WTC11 (cell line): ENCODE measurements around the gene NDUFV1. TPM values are rescaled to one million over a fixed set of nuclear protein-coding genes. Genes with fewer than 3 reads are reported as not detected.
"Not testable (repeated sequence)": the region's sequence is repeated elsewhere in the genome, so short reads cannot be mapped to it uniquely, and the experiment has no call there.

Experiments
- ATAC-seq: fragments of 200-7000 bp; cut with Tn5 transposase; 2 replicates; pipeline ENCODE4 v1.10.0; 2021; ENCODE audit warnings: mild to moderate bottlenecking, moderate library complexity
- CTCF ChIA-PET: fragments of 300-600 bp; sonication (Branson Sonifier 250); formaldehyde crosslinking; loops from one replicate; lab custom pipeline; 2021; ENCODE audit warnings: antibody characterized with exemption; lab: Charles Lee
- POLR2A ChIA-PET: fragments of 350-600 bp; sonication (Branson Sonifier 250); formaldehyde crosslinking; loops from one replicate; lab custom pipeline; 2021; ENCODE audit warnings: antibody characterized with exemption; lab: Charles Lee
- DNase-seq: peaks from one replicate; pipeline ENCODE4 v3.0.0; 2021; ENCODE audit warnings: low spot score
- H3K27ac Mint-ChIP-seq: 2 replicates; pipeline ENCODE4 v1.8.0; 2021; ENCODE audit warnings: mixed read lengths
- H3K27me3 Mint-ChIP-seq: 2 replicates; pipeline ENCODE4 v1.8.0; 2021; ENCODE audit warnings: low read depth, mild to moderate bottlenecking, moderate library complexity, mixed read lengths
- H3K36me3 Mint-ChIP-seq: 2 replicates; pipeline ENCODE4 v1.8.0; 2021; ENCODE audit warnings: mixed read lengths
- H3K4me1 Mint-ChIP-seq: 2 replicates; pipeline ENCODE4 v1.8.0; 2022; ENCODE audit warnings: mixed read lengths
- H3K4me3 Mint-ChIP-seq: 2 replicates; pipeline ENCODE4 v1.8.0; 2021; ENCODE audit warnings: mild to moderate bottlenecking, moderate library complexity, mixed read lengths
- H3K9me3 Mint-ChIP-seq: 2 replicates; pipeline ENCODE4 v1.8.0; 2021; ENCODE audit warnings: mixed read lengths
- ATF2 ChIP-seq: sonication (generic); formaldehyde crosslinking; IDR thresholded peaks from 2 replicates; pipeline ENCODE4 v1.8.1; 2022; ENCODE audit warnings: low read depth, missing genetic modification reagents, borderline replicate concordance
- FOXK1 ChIP-seq: sonication (generic); formaldehyde crosslinking; IDR thresholded peaks from 2 replicates; pipeline ENCODE4 v1.8.0; 2022; ENCODE audit warnings: mild to moderate bottlenecking, moderate library complexity, missing genetic modification reagents
- GABPB1 ChIP-seq: sonication (generic); formaldehyde crosslinking; IDR thresholded peaks from 2 replicates; pipeline ENCODE4 v1.8.1; 2023; ENCODE audit warnings: mild to moderate bottlenecking, missing genetic modification reagents
- NFYB ChIP-seq: sonication (generic); formaldehyde crosslinking; conservative IDR thresholded peaks from 2 replicates; pipeline ENCODE4 v1.8.0; 2022; ENCODE audit warnings: low read depth, missing genetic modification reagents
- USF1 ChIP-seq: sonication (generic); formaldehyde crosslinking; IDR thresholded peaks from 2 replicates; pipeline ENCODE4 v1.8.0; 2022; ENCODE audit warnings: mild to moderate bottlenecking, missing genetic modification reagents
- USF2 ChIP-seq: sonication (generic); formaldehyde crosslinking; IDR thresholded peaks from 2 replicates; pipeline ENCODE4 v1.8.1; 2023; ENCODE audit warnings: mild to moderate bottlenecking, missing genetic modification reagents, moderate library complexity
- total RNA-seq: library from RNA; stranded (reverse); gene quantifications from 3 replicates; pipeline ENCODE4 v1.2.3, GENCODE V29; 2021

NDUFV1 gene
- total RNA-seq, 1 experiment from 2014 or later, result 231 TPM

DNA sequence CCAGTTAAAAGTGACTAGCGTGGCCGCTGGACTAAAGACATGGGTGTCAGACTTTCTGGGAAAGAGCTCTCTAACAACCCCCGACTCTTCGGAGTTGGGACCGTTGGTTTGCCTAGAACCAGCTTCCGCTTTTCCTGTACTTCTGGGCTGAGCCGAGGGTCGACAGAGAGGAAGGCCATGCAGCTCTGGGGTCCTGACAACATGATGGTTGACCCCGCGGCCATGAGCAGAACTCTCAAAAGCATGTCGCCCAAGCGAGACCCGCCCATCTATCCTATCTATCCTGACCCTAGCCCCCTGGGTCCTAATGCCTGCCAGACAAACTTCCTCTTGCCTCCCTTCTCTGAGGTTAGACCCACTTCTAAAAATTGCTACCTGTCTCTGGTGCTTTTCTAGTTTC lies 13.9 kb downstream of the NDUFV1 start:
- peaks cover 53% of the 10 kb centered on the region for H3K4me1 Mint-ChIP-seq
- peak; percentile 64 for DNase-seq
- 0 out of 2 replicates have a peak, but pooled peaks have one; percentile 16 for TF ChIP-seq FOXK1 (CRISPR knock-in tag)
- not testable (repeated sequence) for ATAC-seq, H3K9me3 Mint-ChIP-seq
- peak overlapping the region; percentile 73; the same call in 1 of the 2 replicates for H3K27ac Mint-ChIP-seq
- H3K36me3 Mint-ChIP-seq, result peaks cover 22% of the 10 kb centered on the region
- H3K27me3 Mint-ChIP-seq, result peaks cover 49% of the 10 kb centered on the region
- peak overlapping the region; percentile 93 for H3K4me3 Mint-ChIP-seq
- CTCF ChIA-PET, result interaction anchor here (0.5 to 10.2 kb wide), 7 partner anchors 9 to 1533 kb away, joined by 3 to 200 read pairs (median 4); partner anchors contain the start of gene NUDT8
- POLR2A ChIA-PET, result interaction anchor here (2.3 kb wide), 1 partner anchor 8 kb away, joined by 6 read pairs; no protein-coding TSS in a partner anchor

- Mint-ChIP-seq H3K27me3 (peaks cover 38% of the 10 kb centered on the region), H3K4me3 (peak overlapping the region; percentile 93), H3K4me1 (peaks cover 45% of the 10 kb centered on the region), H3K27ac (peak overlapping the region; percentile 73), H3K9me3 (peaks cover 10% of the 10 kb centered on the region), H3K36me3 (peaks cover 35% of the 10 kb centered on the region)
- peak; percentile 13 for DNase-seq
- ATAC-seq, POLR2A ChIA-PET: not testable (repeated sequence)
- CTCF ChIA-PET, result interaction anchor here (1.0 to 10.2 kb wide), 2 partner anchors 8 to 269 kb away, joined by 3 to 200 read pairs; partner anchors contain the start of genes NUDT8 and POLD4
These were observed 15.2 kb downstream of the NDUFV1 start for GRCh38 chr11:67621928-67622327.

DNA sequence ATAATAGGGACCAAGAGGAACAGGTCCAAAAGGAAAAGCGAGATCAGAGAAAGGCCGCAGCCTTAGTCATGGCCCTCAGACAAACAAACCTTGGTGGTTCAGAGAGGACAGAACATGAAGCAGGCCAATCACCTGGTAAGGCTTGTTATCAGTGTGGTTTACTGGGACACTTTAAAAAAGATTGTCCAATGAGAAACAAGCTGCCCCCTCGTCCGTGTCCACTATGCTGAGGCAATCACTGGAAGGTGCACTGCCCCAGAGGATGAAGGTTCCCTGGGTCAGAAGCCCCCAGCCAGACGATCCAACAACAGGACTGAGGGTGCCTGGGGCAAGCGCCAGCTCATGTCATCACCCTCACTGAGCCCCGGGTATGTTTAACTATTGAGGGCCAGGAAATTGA lies 16.2 kb downstream of the NDUFV1 start:
- CTCF ChIA-PET, result interaction anchor here (1.9 kb wide), 1 partner anchor 9 kb away, joined by 7 read pairs; no protein-coding TSS in a partner anchor
- not testable (repeated sequence) for DNase-seq
- peaks cover 41% of the 10 kb centered on the region for H3K4me1 Mint-ChIP-seq

GRCh38 chr11:67623795-67624194 lies 17.1 kb downstream of the NDUFV1 start:
- peaks cover 36% of the 10 kb centered on the region for H3K4me1 Mint-ChIP-seq

More for the DNA sequence above, 16.2 kb downstream of the NDUFV1 start:
- Mint-ChIP-seq H3K36me3 (peaks cover 40% of the 10 kb centered on the region), H3K9me3 (peaks cover 10% of the 10 kb centered on the region), H3K4me3 (peak overlapping the region; percentile 93), H3K27me3 (peaks cover 28% of the 10 kb centered on the region)
- H3K27ac Mint-ChIP-seq, POLR2A ChIA-PET, ATAC-seq: not testable (repeated sequence)
- peak; percentile 48; the same call in 1 of the 2 replicates for TF ChIP-seq GABPB1 (CRISPR knock-in tag)
- TF ChIP-seq, all 79 proteins: peak for 1; not testable (repeated sequence) for 78

DNA sequence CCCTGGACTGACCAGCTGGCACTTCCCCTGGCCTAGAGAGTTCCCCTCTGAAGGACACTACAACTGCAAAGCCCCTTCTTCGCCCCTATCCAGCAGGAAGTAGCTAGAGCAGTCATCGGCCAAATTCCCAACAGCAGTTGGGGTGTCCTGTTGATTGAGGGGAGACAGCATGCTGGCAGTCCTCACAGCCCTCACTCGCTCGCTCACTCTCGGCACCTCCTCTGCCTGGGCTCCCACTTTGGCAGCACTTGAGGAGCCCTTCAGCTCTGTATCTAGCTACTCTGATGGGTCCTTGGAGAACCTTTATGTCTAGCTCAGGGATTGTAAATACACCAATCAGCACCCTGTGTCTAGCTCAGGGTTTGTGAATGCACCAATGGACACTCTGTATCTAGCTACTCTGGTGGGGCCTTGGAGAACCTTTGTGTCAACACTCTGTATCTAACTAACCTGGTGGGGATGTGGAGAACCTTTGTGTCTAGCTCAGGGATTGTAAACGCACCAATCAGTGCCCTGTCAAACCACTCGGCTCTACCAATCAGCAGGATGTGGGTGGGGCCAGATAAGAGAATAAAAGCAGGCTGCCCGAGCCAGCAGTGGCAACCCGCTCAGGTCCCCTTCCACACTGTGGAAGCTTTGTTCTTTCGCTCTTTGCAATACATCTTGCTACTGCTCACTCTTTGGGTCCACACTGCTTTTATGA lies 19.5 kb downstream of the NDUFV1 start:
- H3K4me3 Mint-ChIP-seq, POLR2A ChIA-PET, ATAC-seq, DNase-seq, H3K27me3 Mint-ChIP-seq: not testable (repeated sequence)
- Mint-ChIP-seq H3K9me3 (peaks cover 10% of the 10 kb centered on the region; the same call in 1 of the 2 replicates), H3K36me3 (peaks cover 32% of the 10 kb centered on the region), H3K27ac (peak overlapping the region; percentile 88), H3K4me1 (peaks cover 39% of the 10 kb centered on the region)
- CTCF ChIA-PET, result interaction anchor here (1.0 to 1.4 kb wide), 3 partner anchors 12 to 54 kb away, joined by 3 to 8 read pairs (median 4); no protein-coding TSS in a partner anchor
- peak; percentile 67 for TF ChIP-seq NFYB

More at GRCh38 chr11:67623795-67624194, 17.1 kb downstream of the NDUFV1 start:
- CTCF ChIA-PET, result interaction anchor here (1.9 kb wide), 1 partner anchor 10 kb away, joined by 7 read pairs; no protein-coding TSS in a partner anchor
- ATAC-seq, H3K4me3 Mint-ChIP-seq, POLR2A ChIA-PET, H3K27ac Mint-ChIP-seq, DNase-seq: not testable (repeated sequence)
- Mint-ChIP-seq H3K27me3 (peaks cover 19% of the 10 kb centered on the region), H3K9me3 (peaks cover 10% of the 10 kb centered on the region), H3K36me3 (peaks cover 36% of the 10 kb centered on the region)

GRCh38 chr11:67626970-67627369 lies 20.2 kb downstream of the NDUFV1 start:
- peaks cover 10% of the 10 kb centered on the region for H3K27me3 Mint-ChIP-seq
- peaks cover 10% of the 10 kb centered on the region; the same call in 1 of the 2 replicates for H3K9me3 Mint-ChIP-seq
- peaks cover 32% of the 10 kb centered on the region for H3K36me3 Mint-ChIP-seq
- CTCF ChIA-PET, result interaction anchor here (1.0 to 1.4 kb wide), 3 partner anchors 13 to 54 kb away, joined by 3 to 8 read pairs (median 4); no protein-coding TSS in a partner anchor
- DNase-seq (no peak), ATAC-seq (no peak)
- POLR2A ChIA-PET, result no interaction called here
- TF ChIP-seq ATF2 (CRISPR knock-in tag), result no peak
- peak; percentile 43; the same call in 1 of the 2 replicates for TF ChIP-seq USF1
- TF ChIP-seq USF2, result peak; percentile 64
- H3K27ac Mint-ChIP-seq, result peak overlapping the region; percentile 88
- peaks cover 38% of the 10 kb centered on the region for H3K4me1 Mint-ChIP-seq
- H3K4me3 Mint-ChIP-seq, result no peak overlapping the region
